Measurements from ENCODE around the gene ZYX.

DNA sequence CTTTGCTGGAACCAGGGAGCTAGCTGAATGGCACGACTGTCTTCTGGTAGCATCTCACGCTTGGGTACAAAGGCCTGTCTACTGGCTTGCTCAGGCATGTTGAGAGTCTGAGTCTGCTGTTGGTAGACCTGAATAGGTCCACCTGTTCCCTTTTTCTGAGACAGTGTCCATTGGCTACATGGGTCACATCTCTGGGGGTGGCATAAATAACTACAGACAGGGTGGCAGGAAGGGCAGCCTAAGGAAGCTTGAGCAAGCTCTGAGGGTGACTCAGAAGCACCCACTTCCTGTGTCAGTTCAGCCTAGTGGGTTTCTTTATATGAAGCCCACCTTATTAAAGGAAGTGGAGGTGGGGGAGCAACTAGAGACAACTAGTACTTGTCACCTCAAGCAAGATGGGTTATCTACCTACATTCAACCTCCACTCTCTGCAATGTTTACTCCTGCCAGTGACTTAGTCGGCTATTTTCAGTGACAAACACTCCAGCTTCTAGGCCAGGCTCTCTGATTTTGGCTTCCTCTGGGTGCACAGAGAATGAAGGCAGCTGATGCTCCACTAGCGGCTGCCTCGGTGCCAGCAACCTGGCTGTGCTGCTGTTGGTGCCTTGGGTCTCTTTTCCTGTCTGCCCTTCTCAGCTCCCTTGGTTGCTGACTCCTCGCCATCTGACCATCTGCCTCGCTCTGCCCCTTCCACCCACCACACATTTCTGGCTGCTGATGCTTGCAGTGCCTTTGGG is 5.7 kb upstream of the ZYX start:
- TF ChIP-seq POLR2AphosphoS5 (IDR thresholded peaks at IDR 0.05): no peak
- no peak for TF ChIP-seq POLR2A (IDR thresholded peaks at IDR 0.05)
- TF ChIP-seq, protein P1, sequence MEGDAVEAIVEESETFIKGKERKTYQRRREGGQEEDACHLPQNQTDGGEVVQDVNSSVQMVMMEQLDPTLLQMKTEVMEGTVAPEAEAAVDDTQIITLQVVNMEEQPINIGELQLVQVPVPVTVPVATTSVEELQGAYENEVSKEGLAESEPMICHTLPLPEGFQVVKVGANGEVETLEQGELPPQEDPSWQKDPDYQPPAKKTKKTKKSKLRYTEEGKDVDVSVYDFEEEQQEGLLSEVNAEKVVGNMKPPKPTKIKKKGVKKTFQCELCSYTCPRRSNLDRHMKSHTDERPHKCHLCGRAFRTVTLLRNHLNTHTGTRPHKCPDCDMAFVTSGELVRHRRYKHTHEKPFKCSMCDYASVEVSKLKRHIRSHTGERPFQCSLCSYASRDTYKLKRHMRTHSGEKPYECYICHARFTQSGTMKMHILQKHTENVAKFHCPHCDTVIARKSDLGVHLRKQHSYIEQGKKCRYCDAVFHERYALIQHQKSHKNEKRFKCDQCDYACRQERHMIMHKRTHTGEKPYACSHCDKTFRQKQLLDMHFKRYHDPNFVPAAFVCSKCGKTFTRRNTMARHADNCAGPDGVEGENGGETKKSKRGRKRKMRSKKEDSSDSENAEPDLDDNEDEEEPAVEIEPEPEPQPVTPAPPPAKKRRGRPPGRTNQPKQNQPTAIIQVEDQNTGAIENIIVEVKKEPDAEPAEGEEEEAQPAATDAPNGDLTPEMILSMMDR (IDR thresholded peaks at IDR 0.05): no peak
